Measurements from ENCODE around the gene ZNF385C. TPM values are rescaled to one million over a fixed set of nuclear protein-coding genes. Genes with fewer than 3 reads are reported as not detected.

ZNF385C gene
- total and polyA plus RNA-seq, 2 donors (not counting 1 experiment from before 2014, with no cell fraction given) = 0.33 to 1.1 TPM

GRCh38 chr17:42087042-42087701 is 11.1 kb downstream of the ZNF385C start:
- Mint-ChIP-seq H3K27ac (no peak overlapping the region), H3K4me3 (no peak overlapping the region), H3K9me3 (ENCODE audit: insufficient read depth) (no peaks in the 10 kb centered on the region), H3K27me3 (peaks cover 17% of the 10 kb centered on the region), H3K4me1 (no peaks in the 10 kb centered on the region)
- H4K20me1 ChIP-seq (ENCODE audit: control insufficient read depth, insufficient read depth, low read length, poor library complexity, severe bottlenecking) = no peaks in the 10 kb centered on the region
- intact Hi-C loops (cut with micrococcal nuclease) = no loop called here
- TF ChIP-seq EZH2 (IDR thresholded peaks at IDR 0.05; ENCODE audit: borderline replicate concordance, insufficient read depth, low read depth, low read length, poor library complexity, severe bottlenecking) (no peak), CTCF (IDR thresholded peaks at IDR 0.05) (no peak)
- H3K4me2 ChIP-seq (replicated peaks; ENCODE audit: low read depth, low read length, poor library complexity, severe bottlenecking) = no peak overlapping the region
- H3K9me3 ChIP-seq (ENCODE audit: control extremely low read depth in 1 of 3, control insufficient read depth in 2 of 3, insufficient read depth in 1 of 3, low read length in 2 of 3) = no peaks in the 10 kb centered on the region
- H3K4me3 ChIP-seq (ENCODE audit: control extremely low read depth in 1 of 5, extremely low read depth in 1 of 5, insufficient read depth in 1 of 5, low read depth in 2 of 5, low read length in 4 of 5) = no peak overlapping the region
- H3K27ac ChIP-seq (ENCODE audit: low read length in 2 of 2) = no peak overlapping the region
- no peak overlapping the region for H3K9ac ChIP-seq (ENCODE audit: low read length)
- H3K27me3 ChIP-seq (replicated peaks in 1 of 4; ENCODE audit: control extremely low read depth in 1 of 4, control insufficient read depth in 3 of 4, insufficient read depth in 4 of 4, low read length in 3 of 4) = peaks cover 0 to 2% (median 0%) of the 10 kb centered on the region in 4 experiments
- POLR2A ChIA-PET = interaction anchor here (1.0 kb wide), 1 partner anchor 18 kb away, joined by 3 read pairs; no protein-coding TSS in a partner anchor
- WGBS (ENCODE audit: insufficient coverage) = 90% methylated on average over 4 of the region's 7 CpGs
- H3K4me1 ChIP-seq (ENCODE audit: control insufficient read depth in 2 of 2, insufficient read depth in 2 of 2, low read length in 2 of 2) = no peaks in the 10 kb centered on the region
- CTCF ChIA-PET = interaction anchor here (0.9 to 1.6 kb wide), 2 partner anchors 14 to 19 kb away, joined by 3 to 4 read pairs; no protein-coding TSS in a partner anchor
- H3K79me2 ChIP-seq (ENCODE audit: control insufficient read depth, insufficient read depth, low read length) = no peaks in the 10 kb centered on the region
- no peak overlapping the region for H2AFZ ChIP-seq (ENCODE audit: insufficient read depth, low read depth, low read length, poor library complexity, severe bottlenecking)
- no peaks in the 10 kb centered on the region for H3K36me3 ChIP-seq (replicated peaks in 1 of 2; ENCODE audit: control extremely low read depth in 1 of 2, control insufficient read depth in 1 of 2, extremely low read depth in 1 of 2, insufficient read depth in 2 of 2, low read length in 1 of 2)
- ATAC-seq (ENCODE audit: low read depth) (no peak), DNase-seq (no peak)

DNA sequence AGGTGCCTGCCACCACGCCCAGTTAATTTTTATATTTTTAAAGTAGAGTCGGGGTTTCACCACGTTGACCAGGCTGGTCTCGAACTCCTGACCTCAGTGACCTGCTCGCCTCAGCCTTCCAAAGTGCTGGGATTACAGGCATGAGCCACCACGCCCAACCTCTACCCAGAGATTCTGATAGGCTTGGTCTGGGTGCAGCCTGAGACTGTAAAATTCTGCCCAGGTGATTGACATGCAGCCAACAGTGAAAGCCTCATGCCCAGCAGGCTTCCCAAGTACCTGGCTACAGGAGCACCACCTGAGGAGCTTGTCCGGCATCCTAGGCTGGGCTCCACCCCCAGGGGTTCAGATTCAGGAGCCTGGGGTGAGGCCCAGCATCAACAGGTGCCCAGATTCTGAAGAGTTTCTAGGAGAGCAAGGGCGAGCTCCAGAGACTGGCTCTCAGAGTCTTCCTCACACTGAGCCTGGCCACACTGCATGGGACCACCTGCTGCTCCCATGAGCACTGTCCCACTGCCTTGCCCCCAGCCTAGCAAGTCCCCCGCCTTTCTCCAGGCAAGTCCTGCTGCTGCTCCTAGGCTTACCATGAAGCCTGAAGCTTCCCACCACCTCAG is 16.6 kb downstream of the ZNF385C start:
- Mint-ChIP-seq H3K27me3 (no peaks in the 10 kb centered on the region), H3K4me1 (no peaks in the 10 kb centered on the region), H3K9me3 (ENCODE audit: insufficient read depth) (no peaks in the 10 kb centered on the region), H3K27ac (no peak overlapping the region), H3K4me3 (no peak overlapping the region)
- no peaks in the 10 kb centered on the region for H3K4me1 ChIP-seq (ENCODE audit: control insufficient read depth in 2 of 2, insufficient read depth in 2 of 2, low read length in 2 of 2)
- POLR2A ChIA-PET = no interaction called here
- H3K4me2 ChIP-seq (replicated peaks; ENCODE audit: low read depth, low read length, poor library complexity, severe bottlenecking) = no peak overlapping the region
- no peaks in the 10 kb centered on the region for H3K9me3 ChIP-seq (ENCODE audit: control extremely low read depth in 1 of 3, control insufficient read depth in 2 of 3, insufficient read depth in 1 of 3, low read length in 2 of 3)
- no peaks in the 10 kb centered on the region for H3K79me2 ChIP-seq (ENCODE audit: control insufficient read depth, insufficient read depth, low read length)
- H3K36me3 ChIP-seq (replicated peaks in 1 of 2; ENCODE audit: control extremely low read depth in 1 of 2, control insufficient read depth in 1 of 2, extremely low read depth in 1 of 2, insufficient read depth in 2 of 2, low read length in 1 of 2) = no peaks in the 10 kb centered on the region
- H3K9ac ChIP-seq (ENCODE audit: low read length) = no peak overlapping the region
- CTCF ChIA-PET = no interaction called here
- no peaks in the 10 kb centered on the region for H3K27me3 ChIP-seq (replicated peaks in 1 of 4; ENCODE audit: control extremely low read depth in 1 of 4, control insufficient read depth in 3 of 4, insufficient read depth in 4 of 4, low read length in 3 of 4)
- intact Hi-C loops (cut with micrococcal nuclease) = no loop called here
- TF ChIP-seq EZH2 (IDR thresholded peaks at IDR 0.05; ENCODE audit: borderline replicate concordance, insufficient read depth, low read depth, low read length, poor library complexity, severe bottlenecking) = no peak
- TF ChIP-seq CTCF (IDR thresholded peaks at IDR 0.05) = no peak
- no peak for ATAC-seq (ENCODE audit: low read depth)
- H3K4me3 ChIP-seq (ENCODE audit: control extremely low read depth in 1 of 5, extremely low read depth in 1 of 5, insufficient read depth in 1 of 5, low read depth in 2 of 5, low read length in 4 of 5) = no peak overlapping the region
- no peak overlapping the region for H2AFZ ChIP-seq (ENCODE audit: insufficient read depth, low read depth, low read length, poor library complexity, severe bottlenecking)
- no peak for DNase-seq
- H3K27ac ChIP-seq (ENCODE audit: low read length in 2 of 2) = no peak overlapping the region
- no peaks in the 10 kb centered on the region for H4K20me1 ChIP-seq (ENCODE audit: control insufficient read depth, insufficient read depth, low read length, poor library complexity, severe bottlenecking)
- 95% methylated on average over 7 of the region's 9 CpGs for WGBS (ENCODE audit: insufficient coverage)

Data from B cell (primary cell).